HUES48 (cell line): ENCODE measurements around the gene SOX1.

ENCODE experiments used
- H3K27ac ChIP-seq: one replicate; pipeline ENCODE4 v1.7.0; 2013; ENCODE audit warnings: low read depth, low read length, inconsistent platforms
- H3K27me3 ChIP-seq: 2 replicates; pipeline ENCODE4 v1.6.1; 2013; ENCODE audit warnings: mild to moderate bottlenecking, low read length; ENCODE audit not compliant: control insufficient read depth, insufficient read depth
- H3K36me3 ChIP-seq: 2 replicates; pipeline ENCODE4 v1.6.1; 2013; ENCODE audit warnings: low read length; ENCODE audit not compliant: control insufficient read depth, insufficient read depth
- H3K4me1 ChIP-seq: 2 replicates; pipeline ENCODE4 v1.6.1; 2013; ENCODE audit warnings: mild to moderate bottlenecking, low read length; ENCODE audit not compliant: control insufficient read depth, insufficient read depth
- H3K4me3 ChIP-seq: 2 replicates; pipeline ENCODE4 v1.5.1; 2013; ENCODE audit warnings: mild to moderate bottlenecking, low read depth, low read length
- H3K9ac ChIP-seq: 2 replicates; pipeline ENCODE4 v1.6.1; 2013; ENCODE audit warnings: mild to moderate bottlenecking, low read depth, low read length, moderate library complexity
- H3K9me3 ChIP-seq: 2 replicates; pipeline ENCODE4 v1.6.1; 2013; ENCODE audit warnings: low read length; ENCODE audit not compliant: control insufficient read depth, insufficient read depth

The SOX1 gene

GRCh38 chr13:112119192-112120030, 52.5 kb downstream of the SOX1 start:
- H3K9me3 ChIP-seq = no peaks in the 10 kb centered on the region
- H3K36me3 ChIP-seq = no peaks in the 10 kb centered on the region
- H3K27ac ChIP-seq = no peak overlapping the region
- no peak overlapping the region for H3K9ac ChIP-seq
- no peak overlapping the region for H3K4me3 ChIP-seq
- peaks cover under 1% of the 10 kb centered on the region for H3K4me1 ChIP-seq
- 0 out of 2 replicates have a peak, but pooled peaks cover 9% of the 10 kb centered on the region for H3K27me3 ChIP-seq

- no peak overlapping the region for H3K27ac ChIP-seq
- H3K36me3 ChIP-seq = no peaks in the 10 kb centered on the region
- 0 out of 2 replicates have a peak, but pooled peaks cover 4% of the 10 kb centered on the region for H3K27me3 ChIP-seq
- H3K9ac ChIP-seq = no peak overlapping the region
- peaks cover 5% of the 10 kb centered on the region for H3K4me1 ChIP-seq
- no peak overlapping the region for H3K4me3 ChIP-seq
- H3K9me3 ChIP-seq = no peaks in the 10 kb centered on the region
Observed at GRCh38 chr13:112120031-112120373, 53.1 kb downstream of the SOX1 start.
